ENCODE measurements around the gene PRPF6. TPM values are rescaled to one million over a fixed set of nuclear protein-coding genes. Genes with fewer than 3 reads are reported as not detected.

PRPF6 gene
- total and polyA plus RNA-seq, 2 donors (not counting 3 experiments of a cell fraction or from before 2014, with no cell fraction given) = 35.3 to 67.4 TPM

- intact Hi-C loops (cut with micrococcal nuclease) = no loop called here
- POLR2A ChIA-PET = no interaction called here
- BruUV-seq (replicated peaks) = no TSS peak
- no peak for FAIRE-seq
- TF ChIP-seq MAX (IDR thresholded peaks at IDR 0.05; ENCODE audit: insufficient read depth, insufficient read length) (no peak), POLR2A (IDR thresholded peaks at IDR 0.05; ENCODE audit: low read depth, low read length) (no peak), MYC (IDR thresholded peaks at IDR 0.05; ENCODE audit: low read depth, low read length) (no peak), EZH2 (IDR thresholded peaks at IDR 0.05; ENCODE audit: borderline replicate concordance, low read depth, low read length, severe bottlenecking) (no peak), GATA2 (IDR thresholded peaks at IDR 0.05; ENCODE audit: insufficient read depth, insufficient read length, low read depth, low read length) (no peak), POLR2AphosphoS5 (IDR thresholded peaks at IDR 0.05; ENCODE audit: insufficient read depth, low read depth, low read length) (no peak), JUN (IDR thresholded peaks at IDR 0.05; ENCODE audit: borderline replicate concordance, insufficient read depth, insufficient read length, low read depth) (no peak), CTCF (IDR thresholded peaks at IDR 0.05; ENCODE audit: extremely low read depth in 1 of 2, insufficient read depth in 1 of 2, low read depth in 1 of 2, low read length in 2 of 2) (no peak), FOS (IDR thresholded peaks at IDR 0.05; ENCODE audit: borderline replicate concordance, insufficient read depth, low read length) (no peak)
- no peak overlapping the region for H3K4me2 ChIP-seq (ENCODE audit: insufficient read depth, low read length)
- no peak overlapping the region for H3K9ac ChIP-seq (replicated peaks; ENCODE audit: extremely low read depth, insufficient read depth, low read length)
- no peaks in the 10 kb centered on the region for H3K9me1 ChIP-seq (replicated peaks; ENCODE audit: control insufficient read depth, extremely low read depth, insufficient read depth, low read length)
- H3K36me3 ChIP-seq (ENCODE audit: control insufficient read depth in 2 of 2, extremely low read depth in 1 of 2, insufficient read depth in 2 of 2, low read length in 2 of 2) = peaks cover 0 to 16% of the 10 kb centered on the region in 2 experiments
- dilution Hi-C loops (cut with MboI; ENCODE audit: extremely low pct_ligation_motif_present, low sequenced_read_pairs) = no loop called here
- no peaks in the 10 kb centered on the region for H3K9me3 ChIP-seq (replicated peaks; ENCODE audit: control insufficient read depth, insufficient read depth, low read length)
- H3K79me2 ChIP-seq (ENCODE audit: control insufficient read depth, insufficient read depth, low read length) = peaks cover 6% of the 10 kb centered on the region
- no peaks in the 10 kb centered on the region for H4K20me1 ChIP-seq (replicated peaks; ENCODE audit: control insufficient read depth, extremely low read depth, insufficient read depth, low read length)
- no peaks in the 10 kb centered on the region for H3K27me3 ChIP-seq (ENCODE audit: control insufficient read depth in 2 of 2, insufficient read depth in 2 of 2, low read length in 2 of 2)
- H3K27ac ChIP-seq (ENCODE audit: insufficient read depth, low read depth, low read length) = no peak overlapping the region
- no peak overlapping the region for H3K4me3 ChIP-seq (replicated peaks in 1 of 3; ENCODE audit: insufficient read depth in 1 of 3, low read depth in 1 of 3, low read length in 3 of 3)
- no peak for DNase-seq (ENCODE audit: low read depth, low spot score)
- CTCF ChIA-PET = no interaction called here
- no peak overlapping the region for H2AFZ ChIP-seq (ENCODE audit: low read depth, low read length)
- H3K4me1 ChIP-seq (ENCODE audit: control insufficient read depth, extremely low read depth, insufficient read depth, low read length) = peaks cover 14% of the 10 kb centered on the region
Measured at GRCh38 chr20:64077541-64077875, 96.6 kb downstream of the PRPF6 start.
